Omental fat pad (tissue), 4 donors: ENCODE results near the gene PALD1. TPM values are rescaled to one million over a fixed set of nuclear protein-coding genes. Genes with fewer than 3 reads are reported as not detected.

Experiments used
- ATAC-seq: fragments of 150-250 bp; one replicate; pipeline ENCODE4 v1.9.1; 2016; ENCODE audit warnings: mild to moderate bottlenecking, moderate library complexity; ENCODE audit not compliant: low FRiP score
- DNase-seq: peaks from one replicate; pipeline ENCODE4 v3.0.0-alpha.2; 2019; ENCODE audit warnings: low spot score
- CTCF ChIP-seq, 3 donors: fragments of 450-650 bp; IDR thresholded peaks; one replicate each; pipeline ENCODE4 v1.5.1; 2016 to 2017; ENCODE audit warnings: antibody characterized with exemption in 3 of 3, mild to moderate bottlenecking in 3 of 3, moderate library complexity in 2 of 3
- total RNA-seq, 4 donors: library from RNA; depleted of rRNA; stranded (reverse); fragments of >200 nt; gene quantifications; one replicate each; pipeline ENCODE4 v1.1.0, GENCODE V29; 2016

The PALD1 gene
- total RNA-seq, 4 donors from 2014 or later: 3.3 to 12.1 (median 8.0) TPM

DNA sequence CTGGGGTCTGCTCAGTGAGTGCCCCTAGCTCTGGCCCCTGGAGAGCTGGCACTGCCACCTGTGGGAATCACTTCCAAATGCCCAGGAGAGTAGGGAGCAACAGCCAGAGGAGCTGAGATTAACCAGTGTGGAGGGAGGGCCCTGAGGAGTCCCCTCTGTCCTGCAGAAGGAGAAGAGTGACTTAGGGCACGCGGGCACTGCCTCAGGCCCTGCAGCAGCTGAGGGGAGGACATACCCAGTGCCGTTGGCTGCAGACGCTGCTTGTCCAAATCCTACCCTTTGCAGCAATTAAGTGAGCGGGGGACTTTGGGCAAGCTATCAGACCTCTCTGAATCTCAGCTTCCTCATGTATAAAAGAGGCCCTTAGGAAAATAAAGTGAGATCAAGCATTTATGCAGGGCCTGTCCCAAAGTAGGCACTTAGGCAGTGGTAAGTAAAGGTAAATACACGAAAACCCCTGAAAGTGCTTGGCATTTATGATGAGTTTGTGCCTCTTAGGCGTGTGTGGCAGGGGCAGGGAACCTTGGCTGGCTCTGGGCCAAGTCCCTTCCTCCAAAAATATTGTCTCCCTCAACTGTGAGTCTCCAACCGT is 107.1 kb downstream of the PALD1 start:
- TF ChIP-seq CTCF (IDR thresholded peaks at IDR 0.05): no peak
- ATAC-seq: no peak

GRCh38 chr10:70586348-70586930 is 107.9 kb downstream of the PALD1 start:
- TF ChIP-seq CTCF (IDR thresholded peaks at IDR 0.05): no peak
- ATAC-seq (no peak), DNase-seq (no peak)

More for the DNA sequence above, 107.1 kb downstream of the PALD1 start:
- DNase-seq: no peak

GRCh38 chr10:70587045-70587658 is 108.6 kb downstream of the PALD1 start:
- no peak for DNase-seq
- no peak for TF ChIP-seq CTCF (IDR thresholded peaks at IDR 0.05)
- ATAC-seq: no peak

DNA sequence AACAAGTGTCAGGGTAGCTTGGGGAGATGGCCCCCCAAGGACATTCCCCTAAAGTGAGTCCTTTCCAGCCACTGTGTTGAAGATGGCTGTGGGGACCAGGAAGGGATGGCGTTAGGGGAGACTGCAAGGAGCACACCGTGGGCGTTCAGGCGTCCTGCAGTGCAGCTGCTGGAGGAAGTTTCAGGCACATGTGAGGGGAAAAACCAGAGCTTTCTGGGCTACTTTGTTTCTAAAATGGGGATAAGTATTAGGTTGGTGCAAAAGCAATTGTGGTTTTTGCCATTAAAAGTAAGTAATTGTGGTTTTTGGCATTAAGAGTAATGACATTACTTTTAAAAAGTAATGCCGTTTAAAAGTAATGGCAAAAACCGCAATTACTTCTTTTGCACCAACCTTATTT is 109.7 kb downstream of the PALD1 start:
- no peak for TF ChIP-seq CTCF (IDR thresholded peaks at IDR 0.05)
- no peak for ATAC-seq
- no peak for DNase-seq

DNA sequence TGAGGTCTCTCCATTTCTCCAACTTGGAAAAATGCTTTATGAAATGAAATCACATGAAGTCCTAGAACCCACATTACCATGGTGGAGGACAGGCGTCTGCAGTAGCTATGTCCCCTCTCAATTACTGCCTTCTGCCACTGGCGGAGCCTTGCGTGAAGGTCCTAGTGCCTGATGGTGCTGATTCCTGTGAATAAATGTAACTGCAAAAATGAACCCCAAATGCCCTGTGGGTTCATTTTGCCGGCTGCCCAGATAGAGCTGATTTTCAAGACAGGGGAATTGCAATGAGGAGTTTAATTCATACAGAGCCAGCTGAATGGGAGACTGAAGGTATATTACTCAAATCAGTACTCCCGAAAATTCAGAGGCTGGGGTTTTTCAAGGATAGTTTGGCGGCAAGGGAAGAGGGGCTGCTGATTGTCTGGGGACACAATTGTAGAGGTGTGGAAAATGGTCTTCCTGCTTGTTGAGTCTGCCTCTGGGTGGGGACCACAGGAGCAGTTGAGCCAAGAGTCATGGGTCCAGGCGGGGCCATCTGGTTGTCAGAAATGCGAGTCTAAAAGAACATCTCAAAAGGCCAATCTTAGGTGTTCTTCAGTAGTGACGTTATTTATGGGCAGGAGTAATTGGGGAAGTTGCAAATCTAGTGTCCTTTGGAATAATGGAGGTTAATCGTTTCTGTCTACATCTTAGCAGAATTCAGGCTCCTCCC is 110.4 kb downstream of the PALD1 start:
- DNase-seq (no peak), ATAC-seq (no peak)
- no peak for TF ChIP-seq CTCF (IDR thresholded peaks at IDR 0.05)

- DNase-seq: no peak
- no peak for ATAC-seq
- no peak for TF ChIP-seq CTCF (IDR thresholded peaks at IDR 0.05)
These were observed 111.4 kb downstream of the PALD1 start for GRCh38 chr10:70589762-70590654.
